GM23338 (cell line): Measurements from ENCODE around the gene IL36A.

Source experiments
- CTCF ChIP-seq, 2 experiments: fragments of 200-600 bp in 1 of 2; sonication (generic) in 1 of 2; conservative IDR thresholded peaks; 2 replicates each; pipeline versions ENCODE4 v1.5.1 to v1.6.1; 2016 to 2017; ENCODE audit warnings: antibody characterized with exemption in 2 of 2, low read depth in 2 of 2, mild to moderate bottlenecking in 2 of 2, moderate library complexity in 1 of 2
- EZH2 ChIP-seq: fragments of 200-600 bp; sonication (generic); IDR thresholded peaks from one replicate; pipeline ENCODE4 v1.8.0; 2017; ENCODE audit warnings: antibody characterized with exemption, mild to moderate bottlenecking, low read depth; ENCODE audit not compliant: unreplicated experiment
- EZH2phosphoT487 ChIP-seq: fragments of 200-600 bp; sonication (generic); IDR thresholded peaks from one replicate; pipeline ENCODE4 v1.8.1; 2018; ENCODE audit warnings: antibody characterized with exemption; ENCODE audit not compliant: unreplicated experiment
- NANOG ChIP-seq: IDR thresholded peaks from 2 replicates; pipeline ENCODE4 v1.6.1; 2016; ENCODE audit warnings: antibody characterized with exemption, borderline replicate concordance
- POLR2AphosphoS5 ChIP-seq: IDR thresholded peaks from 2 replicates; pipeline ENCODE4 v1.6.1; 2016; ENCODE audit warnings: antibody characterized with exemption, low read depth
- REST ChIP-seq: IDR thresholded peaks from one replicate; pipeline ENCODE4 v1.6.1; 2018; ENCODE audit warnings: antibody characterized with exemption; ENCODE audit not compliant: unreplicated experiment
- STAT1 ChIP-seq: IDR thresholded peaks from one replicate; pipeline ENCODE4 v1.6.1; 2016; ENCODE audit warnings: antibody characterized with exemption; ENCODE audit not compliant: unreplicated experiment
- ZNF114 ChIP-seq: fragments of 250-450 bp; sonication (Bioruptor Pico); IDR thresholded peaks from 2 replicates; pipeline ENCODE4 v1.5.0; 2020; ENCODE audit warnings: mild to moderate bottlenecking, moderate library complexity

- TF ChIP-seq CTCF (conservative IDR thresholded peaks at IDR 0.05; ENCODE audit: low read depth in 2 of 2): no peak
- no peak for TF ChIP-seq POLR2AphosphoS5
- TF ChIP-seq EZH2phosphoT487: no peak
- TF ChIP-seq REST: no peak
- no peak for TF ChIP-seq NANOG
- no peak for TF ChIP-seq STAT1
- TF ChIP-seq ZNF114 (CRISPR knock-in tag): no peak
- TF ChIP-seq EZH2: no peak
Measured at GRCh38 chr2:113027691-113028090, 22.4 kb downstream of the IL36A start.
